Measurements from ENCODE around the gene IQSEC1.

Gene IQSEC1

GRCh38 chr3:13012221-13012691 lies 61.0 kb downstream of the IQSEC1 start:
- TF ChIP-seq CTCF (IDR thresholded peaks at IDR 0.05), result no peak

- TF ChIP-seq CTCF (IDR thresholded peaks at IDR 0.05), result no peak
Measured at GRCh38 chr3:13011573-13012220, 61.5 kb downstream of the IQSEC1 start.

GRCh38 chr3:13010780-13011572 lies 62.3 kb downstream of the IQSEC1 start:
- TF ChIP-seq CTCF (IDR thresholded peaks at IDR 0.05), result no peak

GRCh38 chr3:13009946-13010315 lies 63.3 kb downstream of the IQSEC1 start:
- no peak for TF ChIP-seq CTCF (IDR thresholded peaks at IDR 0.05)

GRCh38 chr3:13009132-13009945 lies 63.9 kb downstream of the IQSEC1 start:
- TF ChIP-seq CTCF (IDR thresholded peaks at IDR 0.05), result no peak

- no peak for TF ChIP-seq CTCF (IDR thresholded peaks at IDR 0.05)
Measured at GRCh38 chr3:13008155-13008995, 64.9 kb downstream of the IQSEC1 start.
